Fibroblast of gingiva (primary cell): ENCODE data around the gene CCDC91.
A peak's percentile ranks its signal among the peaks of the same experiment; 100 is the strongest.
"Not testable (repeated sequence)": the region's sequence is repeated elsewhere in the genome, so short reads cannot be mapped to it uniquely, and the experiment has no call there.

Source experiments
- DNase-seq: peaks from one replicate; pipeline ENCODE4 v3.0.0-alpha.2; 2011; ENCODE audit warnings: low read depth

The CCDC91 gene

DNA sequence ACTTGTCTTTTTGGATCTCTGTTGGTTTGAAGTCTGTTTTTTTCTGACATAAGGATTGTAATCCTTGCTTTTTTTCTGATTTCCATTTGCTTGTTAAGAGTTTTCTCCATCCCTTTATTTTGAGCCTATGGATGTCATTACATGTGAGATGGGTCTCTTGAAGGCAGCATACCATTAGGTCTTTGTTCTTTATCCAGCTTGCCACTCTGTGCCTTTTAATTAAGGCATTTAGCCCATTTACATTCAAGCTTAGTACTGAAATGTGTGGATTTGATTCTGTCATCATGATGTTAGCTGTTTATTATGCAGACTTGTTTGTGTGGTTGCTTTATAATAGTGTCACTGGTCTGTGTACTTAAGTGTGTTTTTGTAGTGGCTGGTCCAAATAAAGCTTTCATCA, 100.0 kb downstream of the CCDC91 start:
- DNase-seq, result no peak

DNA sequence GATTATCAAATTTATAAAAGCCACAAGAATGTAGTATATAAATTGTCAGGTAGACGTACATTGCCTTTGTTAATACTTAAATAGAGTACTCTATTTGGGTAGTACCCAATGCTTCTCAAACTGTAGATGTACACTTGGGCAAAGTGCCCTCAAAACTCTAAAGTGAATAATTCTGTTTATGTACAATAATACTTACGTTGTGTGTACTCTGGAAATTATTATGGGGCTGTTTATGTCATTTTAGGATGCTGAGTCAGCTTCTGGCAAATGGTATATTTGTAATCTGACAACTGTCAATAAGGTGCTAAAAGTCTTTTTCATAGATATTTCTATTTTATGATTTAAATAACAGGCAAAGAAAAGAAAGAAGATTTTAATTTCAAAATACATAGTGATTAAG, 102.4 kb downstream of the CCDC91 start:
- no peak for DNase-seq

DNA sequence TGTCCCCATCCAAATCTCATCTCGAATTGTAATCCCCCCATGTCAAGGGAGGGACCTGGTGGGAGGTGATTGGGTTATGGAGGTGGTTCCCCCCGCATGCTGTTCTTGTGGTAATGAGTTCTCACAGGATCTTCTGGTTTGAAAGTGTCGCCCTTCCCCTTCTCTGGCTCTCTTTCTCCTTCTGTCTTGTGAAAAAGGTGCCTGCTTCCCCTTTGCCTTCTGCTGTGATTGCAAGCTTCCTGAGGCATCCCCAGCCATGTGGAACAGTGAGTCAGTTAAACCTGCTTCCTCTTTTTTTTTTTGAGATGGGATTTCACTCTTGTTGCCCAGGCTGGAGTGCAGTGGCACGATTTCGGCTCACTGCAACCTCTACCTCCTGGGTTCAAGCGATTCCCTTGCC, 104.0 kb downstream of the CCDC91 start:
- no peak for DNase-seq

DNA sequence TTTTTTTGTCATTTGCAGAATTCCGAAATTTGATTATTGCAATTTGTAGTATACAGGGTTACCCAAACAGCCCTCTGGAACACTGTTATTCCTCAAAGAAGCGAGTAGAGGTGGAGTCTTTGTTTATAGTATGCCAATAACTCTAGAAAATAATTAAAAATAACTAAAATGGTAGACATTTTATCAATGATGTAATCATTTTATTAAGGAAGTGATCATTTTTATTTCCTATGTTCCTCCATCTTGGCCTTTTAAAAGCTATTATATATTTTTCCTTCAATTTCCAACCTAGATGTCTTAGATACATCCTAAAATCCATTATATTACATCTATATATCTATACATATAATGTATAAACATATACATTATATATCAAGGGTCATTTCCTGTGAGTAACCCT, 106.0 kb downstream of the CCDC91 start:
- no peak for DNase-seq

DNA sequence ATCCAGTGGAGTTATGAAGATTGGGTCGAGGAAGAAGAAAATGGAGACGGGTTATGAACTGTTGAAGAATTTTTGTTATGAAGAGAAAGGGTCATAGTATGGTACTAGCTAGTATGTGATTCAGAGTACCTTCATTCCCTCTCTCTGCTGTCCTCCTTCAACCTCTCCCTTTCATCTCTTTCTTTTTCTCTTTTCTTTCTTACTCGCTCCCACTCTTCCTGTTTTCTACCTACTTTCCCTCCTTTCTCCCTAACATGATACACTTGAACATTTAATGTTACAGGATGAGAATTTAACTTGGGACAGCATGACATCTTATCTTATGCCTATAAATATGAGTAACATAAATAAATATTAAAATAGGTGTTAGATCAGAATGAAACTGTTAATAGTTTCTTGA, 112.9 kb downstream of the CCDC91 start:
- no peak for DNase-seq

DNA sequence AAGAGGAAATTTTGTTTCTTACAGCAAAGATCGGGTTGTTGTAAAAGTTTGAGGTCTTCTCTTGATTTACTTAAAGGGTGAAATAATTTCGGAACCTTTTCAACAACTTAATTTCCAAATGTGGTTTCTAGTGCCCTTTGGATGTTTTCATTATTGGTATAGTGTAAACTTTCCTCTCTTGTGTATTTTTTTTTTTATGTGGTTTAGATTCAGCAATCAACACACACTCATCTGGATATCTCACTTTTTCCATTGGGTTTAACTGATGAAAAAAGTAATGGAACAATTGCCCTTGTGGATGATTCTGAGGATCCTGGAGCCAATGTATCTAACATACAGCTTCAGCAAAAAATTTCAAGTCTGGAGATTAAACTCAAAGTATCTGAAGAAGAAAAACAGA, 116.3 kb downstream of the CCDC91 start:
- peak; percentile 0 for DNase-seq

DNA sequence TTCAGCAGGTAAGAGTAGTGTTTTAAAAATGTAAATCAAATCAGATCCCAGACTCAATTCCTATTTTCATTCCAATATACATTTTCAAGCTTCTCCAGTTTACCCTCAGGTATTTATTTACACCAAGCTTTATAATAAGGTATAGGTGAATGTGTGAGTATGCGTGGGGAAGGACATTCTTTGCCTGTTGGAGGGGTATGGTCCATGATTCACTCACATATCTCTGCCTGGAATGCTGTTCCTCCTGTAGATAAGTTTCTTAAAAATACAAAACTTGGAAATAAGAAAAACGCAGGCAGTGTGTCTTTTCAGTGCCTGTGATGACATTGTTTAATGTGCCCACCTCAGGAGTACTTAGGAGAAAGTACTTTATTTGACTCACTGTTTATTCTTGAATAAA, 118.6 kb downstream of the CCDC91 start:
- DNase-seq, result no peak

DNA sequence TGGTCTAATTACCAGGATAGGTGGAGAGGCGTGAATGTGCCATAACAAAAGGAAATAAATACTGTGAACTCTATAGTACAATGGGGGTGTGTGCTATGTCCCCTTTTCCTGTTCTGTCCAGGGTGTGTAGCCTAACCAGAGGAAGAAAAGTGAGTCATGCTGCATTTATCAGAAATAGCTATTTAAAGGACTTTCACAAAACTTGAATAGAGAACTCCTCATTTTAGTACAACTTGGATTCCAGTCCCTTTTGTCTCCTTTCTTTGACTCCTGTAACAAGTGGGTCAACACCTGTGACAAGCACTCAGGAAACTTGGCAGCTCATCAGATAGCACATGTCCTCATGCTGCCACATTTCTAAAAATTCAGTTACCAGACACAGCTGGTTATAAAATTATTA, 123.4 kb downstream of the CCDC91 start:
- no peak for DNase-seq

DNA sequence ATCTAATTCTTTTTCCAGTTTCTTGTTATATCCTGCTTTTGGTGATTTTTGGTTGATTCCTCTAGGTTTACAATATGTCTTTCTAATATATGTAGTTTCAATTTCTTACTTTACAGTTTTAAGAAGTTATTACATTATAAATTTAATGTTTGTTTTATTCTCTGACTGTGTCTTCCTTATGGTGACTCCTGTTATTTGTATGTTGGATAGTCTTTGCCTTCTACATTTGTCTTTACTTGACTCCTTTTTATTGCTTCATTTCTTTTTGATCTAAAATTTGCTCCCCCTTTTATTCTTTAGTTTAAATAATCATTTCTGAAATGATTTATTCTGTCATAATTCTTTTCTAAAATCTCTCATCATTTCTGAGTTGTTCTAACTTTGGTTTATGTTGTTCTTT, 125.8 kb downstream of the CCDC91 start:
- DNase-seq, result no peak

DNA sequence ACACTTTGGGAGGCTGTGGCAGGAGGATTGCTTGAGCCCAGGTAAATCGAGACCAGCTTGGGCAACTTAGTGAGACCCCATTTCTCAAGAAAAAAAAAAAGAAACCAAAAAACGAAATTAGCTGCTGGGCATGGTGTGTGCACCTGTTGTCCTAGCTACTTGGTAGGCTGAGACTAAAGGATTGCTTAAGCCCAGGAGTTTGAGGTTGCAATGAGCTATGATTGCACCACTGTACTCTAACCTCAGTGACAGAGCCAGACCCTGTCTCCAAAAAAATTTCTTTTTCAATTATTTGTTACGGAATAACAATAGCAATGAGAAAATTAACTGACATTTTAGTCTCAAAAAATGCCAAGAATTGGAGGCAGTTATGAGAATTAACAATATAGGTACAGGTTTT, 128.0 kb downstream of the CCDC91 start:
- no peak for DNase-seq

DNA sequence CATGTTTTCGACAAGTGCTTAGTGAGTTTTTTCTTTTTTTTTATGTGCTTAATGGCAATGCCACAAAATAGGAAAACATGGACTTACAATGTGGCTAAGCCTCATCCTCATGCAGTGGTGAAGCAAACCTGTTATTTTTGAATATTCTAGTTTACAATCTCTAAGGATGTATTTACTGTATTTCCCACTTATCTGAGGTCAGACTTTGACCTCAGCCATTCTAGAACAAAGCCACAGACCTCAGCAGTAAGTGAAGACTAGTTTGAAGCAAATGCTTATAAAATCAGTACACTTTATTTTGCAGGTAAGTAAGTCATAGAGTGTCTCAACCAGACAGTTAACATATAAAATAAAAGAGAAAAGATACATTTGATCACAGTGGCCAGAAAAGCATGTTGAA, 130.1 kb downstream of the CCDC91 start:
- no peak for DNase-seq

DNA sequence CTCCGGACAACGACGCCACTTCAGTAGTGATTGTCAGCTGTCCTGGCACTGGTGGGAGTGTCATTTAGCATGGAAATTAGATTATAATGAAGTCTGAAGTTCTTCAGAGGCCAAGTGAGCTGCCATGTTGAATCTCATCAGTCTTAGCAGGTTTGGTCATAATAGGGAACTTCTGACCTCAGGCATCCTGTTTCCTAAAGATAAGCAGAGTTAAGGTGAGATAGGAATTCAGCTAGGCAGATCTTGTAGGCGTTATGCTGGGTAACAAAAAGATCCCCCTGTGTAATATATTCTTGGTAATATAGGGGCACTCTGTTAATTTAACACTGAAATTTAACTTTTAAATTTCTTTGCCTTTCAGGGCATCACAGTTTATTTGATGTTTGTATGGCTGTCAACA, 137.5 kb downstream of the CCDC91 start:
- DNase-seq, result no peak

DNA sequence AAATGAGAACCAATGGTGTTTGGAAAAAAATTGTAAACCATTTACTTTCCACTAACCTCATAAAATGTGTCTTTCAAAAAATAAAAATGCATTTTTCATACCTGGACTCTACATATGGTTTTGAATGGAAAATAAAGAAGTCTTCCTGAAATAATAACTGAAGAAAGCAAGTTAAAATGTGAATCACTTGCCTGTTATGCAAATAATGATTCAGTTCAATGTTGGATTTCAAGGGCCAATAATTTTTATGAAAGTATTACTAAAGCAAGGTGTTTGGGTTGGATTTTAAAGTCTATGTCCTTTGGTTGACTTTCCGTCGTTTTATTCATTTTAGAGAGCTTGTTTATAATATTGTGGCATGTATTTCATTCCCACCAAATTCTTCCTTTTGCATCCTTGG, 138.7 kb downstream of the CCDC91 start:
- DNase-seq, result no peak

DNA sequence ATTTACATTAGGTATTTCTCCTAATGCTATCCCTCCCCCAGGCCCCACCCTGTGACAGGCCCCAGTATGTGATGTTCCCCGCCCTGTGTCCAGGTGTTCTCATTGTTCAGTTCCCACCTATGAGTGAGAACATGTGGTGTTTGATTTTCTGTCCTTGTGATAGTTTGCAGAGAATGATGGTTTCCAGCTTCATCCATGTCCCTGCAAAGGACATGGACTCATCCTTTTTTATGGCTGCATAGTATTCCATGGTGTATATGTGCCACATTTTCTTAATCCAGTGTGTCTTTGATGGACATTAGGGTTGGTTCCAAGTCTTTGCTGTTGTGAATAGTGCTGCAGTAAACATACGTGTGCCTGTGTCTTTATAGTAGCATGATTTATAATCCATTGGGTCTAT, 139.5 kb downstream of the CCDC91 start:
- DNase-seq, result not testable (repeated sequence)

DNA sequence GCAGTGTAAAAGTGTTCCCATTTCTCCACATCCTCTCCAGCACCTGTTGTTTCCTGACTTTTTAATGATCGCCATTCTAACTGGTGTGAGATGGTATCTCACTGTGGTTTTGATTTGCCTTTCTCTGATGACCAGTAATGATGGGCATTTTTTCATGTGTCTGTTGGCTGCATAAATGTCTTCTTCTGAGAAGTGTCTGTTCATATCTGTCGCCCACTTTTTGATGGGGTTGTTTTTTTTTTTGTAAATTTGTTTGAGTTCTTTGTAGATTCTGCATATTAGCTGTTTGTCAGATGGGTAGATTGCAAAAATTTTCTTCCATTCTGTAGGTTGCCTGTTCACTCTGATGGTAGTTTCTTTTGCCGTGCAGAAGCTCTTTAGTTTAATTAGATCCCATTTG, 140.0 kb downstream of the CCDC91 start:
- not testable (repeated sequence) for DNase-seq

DNA sequence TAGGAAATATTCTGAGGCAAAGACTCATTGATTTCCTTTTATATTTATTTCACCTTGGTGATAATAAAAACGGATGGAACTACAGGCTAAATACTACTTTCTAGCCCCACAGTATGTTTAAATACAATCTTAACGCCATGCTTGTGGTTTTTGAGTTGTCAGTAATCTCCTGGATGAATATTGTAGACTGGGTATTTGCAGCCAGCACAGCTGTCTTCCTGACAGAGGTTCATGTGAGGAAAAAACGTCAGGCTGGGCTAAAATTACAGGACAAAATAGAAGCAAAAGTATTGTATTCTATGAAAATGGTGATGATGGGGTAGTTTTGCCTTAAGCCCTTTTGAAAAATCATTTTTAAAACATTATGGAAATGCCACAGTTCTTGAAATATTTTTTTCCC, 140.9 kb downstream of the CCDC91 start:
- no peak for DNase-seq

DNA sequence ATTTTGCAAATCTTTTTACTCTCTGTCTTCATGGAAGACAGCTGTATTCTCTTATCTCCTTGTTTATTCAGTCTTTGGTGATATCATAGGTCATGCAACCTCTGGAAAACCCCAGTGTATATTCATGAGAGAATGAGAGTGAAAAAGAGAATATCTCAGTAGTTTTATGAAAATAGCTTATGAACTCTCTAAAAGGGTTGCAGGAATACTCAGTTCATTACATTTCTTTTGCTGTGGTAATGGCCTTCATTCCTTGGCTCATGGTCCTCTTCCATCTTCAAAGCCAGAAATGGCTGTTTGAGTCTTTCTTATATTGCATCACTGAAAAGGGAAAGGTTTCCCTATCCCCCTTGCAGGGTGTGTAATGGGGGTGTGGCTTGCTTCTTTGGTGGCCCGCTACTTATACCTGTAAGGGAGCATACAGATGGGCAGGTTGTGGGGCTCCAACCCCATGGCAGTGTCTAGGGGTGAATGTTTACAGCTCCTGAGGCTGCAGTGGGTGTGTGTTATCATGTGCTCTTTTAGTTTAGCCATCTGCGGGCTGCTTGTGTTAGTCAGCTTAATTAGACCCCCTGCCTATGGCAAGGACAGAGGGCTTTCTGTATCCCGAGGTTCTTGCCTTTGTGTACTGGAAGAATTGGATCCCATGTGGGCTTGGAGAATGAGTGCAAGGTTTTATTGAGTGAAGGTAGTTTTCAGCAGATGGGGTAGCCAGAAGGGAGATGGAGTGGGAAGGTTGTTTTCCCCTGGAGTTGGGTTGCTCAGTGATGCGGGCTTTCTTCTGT, 150.2 kb downstream of the CCDC91 start:
- DNase-seq, result no peak

DNA sequence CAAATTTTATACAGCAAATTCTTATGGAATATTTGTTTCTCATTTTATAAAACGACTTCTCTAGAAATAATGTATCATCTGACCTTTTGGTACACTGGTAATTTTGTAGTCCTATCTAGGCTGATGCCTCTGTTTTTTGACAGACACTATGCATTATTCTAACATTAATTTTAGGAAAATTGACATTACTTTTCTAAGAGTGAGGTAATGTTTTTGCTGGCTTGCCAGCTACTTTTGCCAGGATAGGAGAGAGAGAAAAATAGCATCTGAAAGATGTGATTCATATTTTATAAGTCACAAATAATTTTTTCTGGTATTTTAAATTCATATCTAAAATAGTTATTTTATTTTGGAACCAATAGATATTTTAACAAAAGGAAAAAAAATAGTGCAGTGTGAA, 153.5 kb downstream of the CCDC91 start:
- no peak for DNase-seq

DNA sequence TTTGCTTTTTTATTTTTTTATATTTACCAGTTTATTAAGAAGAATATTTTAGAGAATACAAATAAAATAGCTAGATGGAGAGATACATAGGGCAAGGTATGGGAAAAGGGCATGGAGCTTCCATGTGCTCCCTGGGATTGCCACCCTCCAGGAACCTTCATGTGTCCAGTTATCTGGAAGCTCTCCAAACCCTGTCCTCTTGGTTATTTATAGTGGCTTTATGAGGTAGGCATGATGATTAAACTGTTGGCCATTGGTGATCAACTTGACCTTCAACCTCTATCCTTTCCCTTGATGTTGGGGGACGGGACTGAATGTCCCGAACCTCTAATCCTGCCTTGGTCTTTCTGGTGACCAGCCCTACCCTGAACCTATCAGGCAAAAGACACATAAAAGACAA, 156.3 kb downstream of the CCDC91 start:
- no peak for DNase-seq

DNA sequence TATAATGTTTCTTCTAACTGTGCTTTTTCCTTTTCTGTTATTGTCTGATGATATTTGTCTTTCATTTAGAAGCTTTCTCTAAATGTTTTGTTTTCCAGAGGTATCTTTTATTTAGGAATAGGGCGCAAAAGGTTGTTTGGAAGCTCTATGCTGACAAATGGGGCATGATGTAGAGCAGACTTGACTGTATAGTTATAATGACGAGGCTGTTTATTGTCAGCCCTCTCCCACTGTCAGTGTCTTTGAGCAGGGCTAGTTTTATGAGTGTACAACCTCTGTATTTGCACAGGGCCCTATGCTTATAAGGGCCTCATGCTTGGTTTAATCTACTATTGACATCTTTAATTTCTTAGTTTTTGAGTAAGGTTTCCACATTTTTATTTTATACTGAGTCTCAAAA, 158.9 kb downstream of the CCDC91 start:
- DNase-seq, result no peak

DNA sequence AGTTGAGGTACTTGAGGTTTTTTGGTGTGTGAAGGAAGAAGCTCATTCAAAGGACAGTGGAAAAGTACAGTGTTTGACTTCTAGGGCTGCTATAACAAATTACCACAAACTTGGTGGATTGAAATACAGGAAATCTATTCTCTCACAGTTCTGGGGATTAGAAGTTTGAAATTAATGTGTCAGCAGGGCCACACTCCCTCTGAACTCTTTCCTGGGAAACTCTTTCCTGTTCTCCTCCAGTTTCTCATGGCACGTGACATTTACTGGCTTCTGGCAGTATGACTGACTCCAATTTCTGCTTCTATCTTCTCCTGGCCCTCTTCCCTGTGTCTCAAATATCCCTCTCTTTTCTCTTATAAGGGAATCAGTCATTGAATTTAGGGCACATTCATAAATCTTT, 160.2 kb downstream of the CCDC91 start:
- peak; percentile 14 for DNase-seq

DNA sequence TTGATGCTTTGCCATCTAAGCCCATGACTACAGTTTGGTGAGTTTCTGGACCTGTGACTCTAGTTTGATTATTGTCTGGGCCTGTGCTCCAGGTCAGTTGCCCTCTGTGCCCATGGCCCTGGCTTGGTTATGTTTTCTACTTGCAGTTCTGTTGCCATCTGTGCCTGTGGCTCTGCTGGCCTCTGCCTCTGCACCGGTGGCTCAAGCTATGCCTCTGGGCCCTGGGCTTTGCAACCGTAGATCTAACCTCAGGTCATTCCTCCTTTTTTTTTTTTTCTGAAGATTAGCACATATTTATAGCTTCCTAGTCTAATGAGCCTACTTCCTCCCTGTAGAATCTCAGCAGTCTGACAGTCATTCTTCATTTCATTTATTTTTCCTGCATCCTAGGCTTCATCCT, 161.2 kb downstream of the CCDC91 start:
- no peak for DNase-seq

DNA sequence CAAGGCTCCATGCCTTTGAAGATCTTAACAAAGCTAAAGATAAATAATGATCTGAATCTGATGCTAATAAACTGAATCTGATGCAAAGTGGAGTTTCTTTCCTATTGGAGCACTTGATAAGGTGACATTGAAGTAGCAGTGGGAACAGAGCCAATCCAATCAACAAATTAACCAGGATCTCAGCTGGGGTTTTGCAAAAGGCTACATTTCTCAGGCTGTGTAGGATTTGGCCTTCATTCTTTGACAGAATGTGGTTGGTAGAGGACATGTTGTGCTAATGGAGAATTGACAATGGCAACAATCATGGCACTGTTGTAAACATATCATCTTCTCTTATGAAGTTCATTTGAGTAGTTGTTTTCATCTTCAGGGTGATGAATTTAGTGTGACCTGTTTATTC, 164.9 kb downstream of the CCDC91 start:
- no peak for DNase-seq

DNA sequence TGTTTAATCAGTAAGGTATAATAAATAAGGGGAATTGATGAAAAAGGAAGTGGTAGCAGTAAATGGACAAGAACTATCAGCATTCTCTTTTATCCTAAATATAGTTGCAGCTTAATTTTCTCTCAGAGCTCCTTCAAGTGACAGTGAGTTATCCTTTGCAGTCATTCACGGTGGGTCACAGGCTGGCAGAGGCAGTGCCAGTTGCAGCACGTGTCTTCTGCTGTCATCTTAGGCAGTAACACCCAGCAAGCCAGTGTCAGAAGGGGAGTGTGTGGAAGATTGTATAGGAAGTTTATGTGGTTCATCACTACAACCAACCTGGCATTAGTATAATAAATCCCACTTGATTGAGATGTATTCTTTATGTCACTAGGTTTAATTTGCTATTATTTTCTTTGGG, 170.0 kb downstream of the CCDC91 start:
- no peak for DNase-seq

DNA sequence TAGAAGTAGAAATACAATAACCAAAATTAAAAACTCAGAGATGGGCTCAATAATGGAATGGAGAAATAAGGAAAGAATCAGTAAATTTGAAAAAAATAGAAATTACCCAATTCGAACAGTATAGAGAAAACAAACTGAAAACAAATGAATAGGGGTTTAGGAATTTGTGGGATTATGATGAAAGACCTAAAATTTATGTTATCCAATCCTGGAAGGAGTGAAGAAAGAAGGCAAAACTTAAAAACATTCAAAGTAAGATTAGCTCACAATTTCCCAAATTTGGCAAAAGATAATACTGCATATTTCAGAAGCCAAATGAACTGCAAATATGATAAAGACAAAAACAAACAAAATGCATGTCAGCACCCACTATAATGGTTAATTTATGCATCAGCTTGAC, 177.1 kb downstream of the CCDC91 start:
- DNase-seq, result peak; percentile 37
